Sciatic nerve (tissue), 2 donors: Measurements from ENCODE around the gene IFITM10. TPM values are rescaled to one million over a fixed set of nuclear protein-coding genes. Genes with fewer than 3 reads are reported as not detected.

ENCODE experiments used
- ATAC-seq: fragments of 200-7000 bp; cut with Tn5 transposase; one replicate; pipeline ENCODE4 v1.9.1; 2020; ENCODE audit warnings: mild to moderate bottlenecking, moderate library complexity
- DNase-seq: peaks from one replicate; pipeline ENCODE4 v3.0.0-alpha.2; 2020; ENCODE audit warnings: low spot score
- intact Hi-C: fragments of 100-400 bp; cut with DNase I; formaldehyde crosslinking; loops from one replicate; pipeline ENCODE4 v1.14.2; 2022
- total RNA-seq: library from RNA; stranded (reverse); fragmentation: NEBNext Ultra II Directional; extraction: Animal tissue kit (Norgen Biotek cat#: 25700); gene quantifications from one replicate; pipeline ENCODE4 v1.2.1, GENCODE V29; 2021
- donor health status: DM: no; HTN: no; CAD: no.
- donor health status: DM: no; HTN: no; CAD: no.

Gene IFITM10
- total RNA-seq, 1 donor from 2014 or later: 3.4 TPM

- peak; percentile 56 for DNase-seq
- no peak for ATAC-seq
- intact Hi-C loops: no loop called here
These were observed 16.5 kb upstream of the IFITM10 start for GRCh38 chr11:1766719-1767398.

- no peak for ATAC-seq
- intact Hi-C loops: no loop called here
- DNase-seq: peak; percentile 61
These were observed 15.7 kb upstream of the IFITM10 start for GRCh38 chr11:1765871-1766718.

DNA sequence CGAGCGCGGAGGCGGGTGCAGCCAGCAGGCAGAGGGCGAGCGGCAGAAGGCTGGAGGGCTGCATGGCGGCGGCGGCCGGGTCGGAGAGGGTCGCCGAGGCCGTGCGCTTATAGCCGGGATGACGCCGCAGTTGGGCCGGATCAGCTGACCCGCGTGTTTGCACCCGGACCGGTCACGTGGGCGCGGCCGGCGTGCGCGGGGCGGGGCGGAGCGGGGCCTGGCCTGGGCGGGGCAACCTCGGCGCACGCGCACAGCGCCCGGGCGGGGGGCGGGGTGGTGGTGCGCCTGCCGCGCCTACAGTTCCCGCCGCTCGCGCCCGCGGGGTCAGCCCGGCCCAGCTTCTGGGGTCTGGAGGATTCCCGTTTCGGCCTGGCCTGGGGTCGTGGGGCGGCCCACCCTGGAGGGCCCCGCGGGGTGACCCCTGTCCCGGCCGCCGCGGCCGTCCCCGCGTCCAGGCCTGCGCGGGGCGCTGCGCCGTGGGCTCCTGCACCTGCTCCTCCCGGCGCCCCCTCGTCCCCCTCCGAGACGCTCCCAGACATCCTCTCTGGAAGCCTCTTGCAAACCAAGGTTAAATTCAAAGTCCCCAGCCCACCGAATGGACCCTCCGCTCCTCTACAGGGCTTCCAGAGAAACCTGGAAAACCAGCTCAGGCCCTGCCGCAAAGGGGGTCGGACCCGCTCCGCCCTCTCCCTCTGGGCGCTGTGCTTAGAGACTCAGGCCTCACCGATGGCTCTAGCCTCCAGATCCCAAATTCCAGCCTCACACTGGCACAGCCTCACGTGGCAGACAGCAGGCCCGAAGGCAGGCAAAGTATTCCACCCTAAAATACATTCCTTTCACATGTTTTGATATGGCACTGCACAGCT, 13.6 kb upstream of the IFITM10 start, which contains the start of gene CTSD:
TSS of gene CTSD (minus strand) at position 132 of the 866 bp plus-strand sequence. CDS start at position 64, 68 bp downstream.
- peak; percentile 95 for DNase-seq
- intact Hi-C loops: no loop called here
- peak; percentile 81 for ATAC-seq

DNA sequence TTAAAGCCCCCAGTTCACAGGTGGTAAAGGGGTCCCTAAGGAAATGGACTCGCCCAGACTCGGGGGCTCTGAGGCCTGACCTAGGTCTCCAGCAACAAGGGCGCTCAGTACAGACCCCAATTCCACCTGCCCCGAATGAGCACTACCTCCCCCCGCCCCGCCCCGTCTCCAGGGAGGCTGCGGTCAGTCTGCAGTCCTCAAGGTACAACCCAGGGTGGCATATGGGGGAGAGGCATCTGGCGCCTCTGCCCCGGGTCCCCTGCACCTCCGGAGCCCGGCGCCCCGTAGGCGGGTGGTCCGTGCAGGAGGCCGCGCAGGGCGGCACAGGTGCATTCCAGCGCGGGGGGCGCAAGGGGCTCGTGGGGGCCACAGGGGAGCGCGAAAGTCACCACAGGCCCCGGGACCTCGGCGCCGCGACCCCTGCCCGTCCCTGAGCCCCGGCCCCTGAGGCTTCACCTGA, 13.0 kb upstream of the IFITM10 start:
- DNase-seq: no peak
- intact Hi-C loops: no loop called here
- ATAC-seq: no peak

- ATAC-seq (peak; percentile 7), DNase-seq (no peak)
- intact Hi-C loops: no loop called here
These were observed 12.3 kb upstream of the IFITM10 start for GRCh38 chr11:1762537-1763302.

DNA sequence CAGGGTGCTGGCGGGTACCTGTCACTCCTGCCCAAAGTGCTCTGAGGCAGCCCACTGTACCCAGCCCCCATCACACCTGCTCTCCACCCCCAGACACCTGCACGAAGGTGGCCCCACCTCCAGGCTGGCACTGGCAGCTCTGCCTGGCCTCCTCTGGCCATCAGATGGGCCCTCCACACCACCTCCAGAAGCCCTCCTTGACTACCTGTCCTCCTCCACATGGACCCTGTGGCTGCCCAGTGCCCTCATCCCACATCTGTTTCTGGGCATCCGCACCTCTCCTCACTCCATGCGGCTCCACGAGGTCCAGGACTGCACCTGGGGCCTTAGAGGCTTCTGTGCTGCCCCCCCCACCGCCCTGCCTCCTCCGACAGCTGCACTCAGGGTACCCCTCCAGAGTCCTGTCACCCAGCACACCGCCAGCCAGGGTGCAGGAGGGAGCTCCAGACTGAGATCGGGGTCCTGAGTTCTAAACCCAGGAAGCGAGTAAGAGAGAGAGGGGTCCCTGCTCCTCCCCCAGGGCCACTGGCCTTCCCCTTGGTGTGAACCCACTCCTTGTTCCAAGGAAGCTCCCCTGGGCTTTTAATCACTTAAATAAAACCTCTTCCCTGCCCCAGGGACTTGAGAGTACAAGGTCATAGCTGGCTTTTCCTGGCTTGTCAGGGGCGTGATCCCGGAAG, 11.6 kb upstream of the IFITM10 start:
- intact Hi-C loops: loop anchor here (2.0 kb wide), 1 partner anchor 13 kb away; no protein-coding TSS in a partner anchor
- DNase-seq (no peak), ATAC-seq (peak; percentile 0)

DNA sequence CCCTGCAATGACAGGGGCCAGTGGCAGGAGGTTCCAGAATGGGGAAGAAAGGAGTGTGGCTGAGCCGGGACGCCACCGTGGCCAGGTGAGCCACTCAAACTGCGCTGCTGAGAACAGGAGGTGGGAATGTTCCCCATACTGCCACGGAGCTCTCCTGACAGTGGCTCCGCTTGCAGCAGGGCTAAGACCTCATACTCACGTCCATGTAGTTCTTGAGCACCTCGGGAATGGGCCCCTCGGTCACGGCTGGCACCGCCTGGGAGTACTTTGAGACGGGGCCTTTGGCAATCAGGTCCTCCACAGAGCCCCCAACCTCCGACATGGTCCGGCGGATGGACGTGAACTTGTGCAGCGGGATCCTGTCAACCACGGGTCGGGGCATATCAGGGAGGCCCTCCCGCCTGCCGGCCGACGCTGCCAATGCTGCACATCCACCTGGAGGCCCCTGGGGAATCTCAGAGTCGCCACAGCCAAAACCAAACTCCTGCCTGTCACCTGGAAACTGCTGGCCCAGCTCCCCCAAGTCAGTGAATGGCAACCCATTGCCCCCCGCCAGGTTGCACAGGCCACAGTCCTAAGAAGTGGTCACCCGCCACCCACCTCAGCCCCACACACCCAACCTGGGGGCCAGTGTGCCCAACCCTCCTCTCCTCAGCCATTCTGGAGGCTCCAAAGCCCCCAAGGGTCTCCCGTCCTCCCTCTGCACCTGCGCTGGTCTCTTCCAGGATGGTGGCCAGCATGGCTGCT, 10.9 kb upstream of the IFITM10 start:
- no peak for DNase-seq
- no peak for ATAC-seq
- intact Hi-C loops: loop anchor here (2.0 kb wide), 1 partner anchor 14 kb away; no protein-coding TSS in a partner anchor

DNA sequence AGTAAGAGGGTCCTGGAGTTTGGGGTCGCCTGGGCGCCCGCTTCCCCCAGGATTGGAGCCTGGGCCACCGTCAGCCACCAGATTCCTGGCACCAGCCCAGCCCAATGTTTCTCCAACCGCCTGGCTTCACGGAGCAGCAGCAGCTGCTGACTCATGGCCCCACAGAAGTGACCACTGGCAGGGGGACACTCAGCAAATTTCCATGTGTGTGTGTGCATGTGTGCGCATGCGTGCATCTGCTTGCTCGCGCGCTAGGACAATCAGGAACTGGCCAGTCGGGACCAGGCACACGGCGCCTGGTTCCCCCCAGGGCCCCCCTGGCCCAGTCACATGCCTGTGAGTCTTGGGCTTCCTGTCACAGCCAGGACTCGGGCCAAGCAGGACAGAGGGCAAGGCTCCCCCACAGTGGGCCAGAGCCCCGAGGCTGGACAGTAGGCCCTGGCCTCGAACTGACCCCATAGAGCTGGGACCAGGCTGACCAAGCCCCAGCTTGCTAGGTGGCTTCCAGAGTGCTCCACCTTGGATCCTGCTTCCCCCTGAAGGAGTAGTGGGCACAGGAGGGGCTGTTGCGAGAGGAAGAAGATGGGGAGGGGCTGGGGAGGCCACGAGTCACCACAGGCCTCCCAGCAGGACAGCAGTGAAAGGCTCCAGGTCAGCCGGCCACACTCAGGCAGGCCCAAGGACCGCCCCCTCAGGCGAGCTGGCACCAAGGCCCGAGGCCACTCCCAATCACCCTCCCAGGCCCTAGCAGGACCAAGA, 10.1 kb upstream of the IFITM10 start:
- DNase-seq (peak; percentile 91), ATAC-seq (peak; percentile 82)
- intact Hi-C loops: loop anchor here (2.0 kb wide), 1 partner anchor 14 kb away; no protein-coding TSS in a partner anchor

GRCh38 chr11:1759851-1760220, 9.4 kb upstream of the IFITM10 start:
- DNase-seq (no peak), ATAC-seq (no peak)
- intact Hi-C loops: loop anchor here (2.0 kb wide), 1 partner anchor 15 kb away; no protein-coding TSS in a partner anchor

GRCh38 chr11:1759151-1759850, 8.9 kb upstream of the IFITM10 start:
- DNase-seq: peak; percentile 61
- no peak for ATAC-seq
- intact Hi-C loops: no loop called here

DNA sequence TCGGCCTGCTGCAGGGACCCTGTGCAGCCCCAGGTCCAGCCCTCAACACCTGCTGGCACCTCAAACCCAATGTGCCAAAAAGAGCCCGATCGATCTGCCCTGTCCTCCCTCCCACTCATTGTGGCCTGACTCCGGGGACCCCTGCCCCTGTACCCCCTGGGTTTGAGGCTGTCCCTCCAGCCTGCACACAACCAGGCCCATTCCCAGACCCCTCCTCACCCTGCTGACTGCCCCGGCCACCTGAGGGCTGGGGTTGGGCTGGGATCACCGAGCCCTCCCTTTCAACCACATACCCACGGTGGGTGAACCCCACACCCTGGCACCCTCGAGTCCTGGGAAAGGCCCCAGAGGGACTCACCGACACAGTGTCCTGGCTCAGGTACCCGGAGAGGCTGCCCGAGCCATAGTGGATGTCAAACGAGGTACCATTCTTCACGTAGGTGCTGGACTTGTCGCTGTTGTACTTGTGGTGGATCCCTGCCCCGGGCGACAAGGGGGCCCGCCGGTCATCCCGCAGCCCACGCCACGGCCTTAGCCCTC, 8.3 kb upstream of the IFITM10 start:
- ATAC-seq: no peak
- intact Hi-C loops: no loop called here

DNA sequence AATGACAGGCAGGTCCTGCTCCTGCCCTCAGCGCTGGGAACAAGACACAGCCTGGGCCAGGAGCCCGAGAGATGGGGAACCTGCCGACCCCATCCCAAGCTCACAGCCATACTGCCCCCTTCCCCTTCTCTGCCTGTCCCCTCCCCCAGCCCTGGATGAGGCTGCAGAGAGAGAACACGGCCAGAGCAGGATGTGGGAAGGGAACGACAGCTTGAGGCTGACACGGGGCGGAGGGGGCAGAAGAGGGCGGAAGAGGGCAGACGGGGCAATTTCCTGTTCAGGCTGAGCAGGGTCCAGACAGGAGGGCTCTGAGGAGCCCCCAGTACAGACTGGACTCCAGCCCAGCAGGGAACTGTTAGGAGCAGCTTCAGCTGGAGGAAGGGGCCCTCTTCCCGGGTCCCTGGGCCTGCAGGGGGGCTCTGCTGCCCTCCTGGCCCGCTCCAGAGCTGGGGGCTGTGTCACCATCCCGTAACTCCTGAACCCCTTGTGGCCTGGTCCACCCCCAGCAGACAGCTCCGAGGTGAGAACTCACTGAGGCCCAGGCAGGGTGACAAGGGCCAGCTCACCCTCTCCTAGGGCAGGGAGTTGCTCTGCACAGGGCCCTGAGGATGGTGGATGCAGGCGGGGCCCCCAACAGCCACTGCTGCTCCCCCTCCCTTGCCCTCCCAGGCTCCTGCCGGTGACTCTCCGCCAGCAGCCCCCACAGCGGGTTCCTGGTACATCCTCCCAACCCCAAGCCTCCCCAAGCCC, 7.6 kb upstream of the IFITM10 start:
- DNase-seq (peak; percentile 55), ATAC-seq (no peak)
- intact Hi-C loops: no loop called here

More for the DNA sequence above, 8.3 kb upstream of the IFITM10 start:
- peak; percentile 55 for DNase-seq

DNA sequence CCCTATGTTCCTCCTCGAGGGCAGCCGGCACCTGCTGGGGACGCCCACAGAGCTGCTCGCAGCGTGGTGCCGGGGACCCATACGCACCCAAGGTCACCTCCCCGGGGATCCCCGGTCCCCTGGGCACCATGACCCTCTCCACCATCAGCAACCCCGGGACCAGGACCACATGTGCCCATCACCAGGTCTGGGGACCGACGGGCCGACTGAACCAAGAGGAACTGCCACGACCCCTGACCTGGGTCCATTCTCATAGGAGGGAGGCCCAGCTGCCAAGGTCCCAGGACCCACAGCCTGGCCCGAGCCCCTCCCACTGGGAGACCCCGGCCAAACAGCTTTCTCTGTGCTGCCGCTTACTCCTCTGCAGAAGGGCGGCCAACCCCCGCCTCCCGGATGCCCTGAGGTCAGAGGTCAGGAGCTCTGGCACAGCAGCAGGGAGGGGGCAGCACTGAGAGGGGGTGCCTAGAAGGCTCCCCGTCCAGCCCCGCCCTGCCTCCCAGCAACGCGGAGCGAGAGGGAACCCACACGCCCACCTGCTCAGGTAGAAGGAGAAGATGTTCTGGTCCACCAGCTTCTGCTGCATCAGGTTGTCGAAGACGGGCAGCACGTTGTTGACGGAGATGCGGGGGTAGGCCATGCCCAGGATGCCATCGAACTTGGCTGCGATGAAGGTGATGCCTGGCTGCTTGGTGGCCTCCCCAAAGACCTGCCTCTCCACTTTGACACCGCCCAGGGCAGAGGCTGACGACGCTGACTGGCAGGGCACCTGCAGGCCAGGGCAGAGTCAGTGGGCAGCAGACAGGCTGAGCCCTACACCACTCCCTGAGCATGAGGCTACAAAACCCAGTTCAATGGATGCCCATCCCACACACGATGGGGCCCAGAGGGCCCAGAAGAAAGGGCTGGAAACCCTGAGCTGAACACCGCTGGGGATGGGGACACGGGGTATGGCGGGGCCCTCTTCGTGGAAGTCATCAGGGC, 6.7 kb upstream of the IFITM10 start:
- intact Hi-C loops: no loop called here
- DNase-seq (peak; percentile 66), ATAC-seq (no peak)
